H1 (cell line): ENCODE data around the gene AP3B2. TPM values are rescaled to one million over a fixed set of nuclear protein-coding genes. Genes with fewer than 3 reads are reported as not detected.
A peak's percentile ranks its signal among the peaks of the same experiment; 100 is the strongest.

ENCODE experiments used
- CTCF ChIA-PET: fragments of 300-600 bp; sonication (Branson Sonifier 250); formaldehyde crosslinking; loops from one replicate; lab custom pipeline; 2021; ENCODE audit not compliant: partially characterized antibody; lab: Charles Lee
- POLR2A ChIA-PET: fragments of 300-600 bp; sonication (Branson Sonifier 250); formaldehyde crosslinking; loops from one replicate; lab custom pipeline; 2021; ENCODE audit warnings: inconsistent platforms; ENCODE audit not compliant: partially characterized antibody; lab: Charles Lee
- DNase-seq, 2 experiments: peaks; one replicate each; pipeline versions ENCODE4 v3.0.0 to v3.0.0-alpha.2; 2010 to 2022; ENCODE audit warnings: low spot score in 2 of 2, low read depth in 1 of 2, mixed read lengths in 1 of 2
- FAIRE-seq: peaks from 2 replicates; lab custom pipeline; 2011; peaks lifted over from hg19 to GRCh38; lab: Jason Lieb, UNC
- H2AFZ ChIP-seq: 2 replicates; pipeline ENCODE4 v1.8.1; 2012; ENCODE audit warnings: low read length, inconsistent platforms
- H2AK5ac ChIP-seq: 2 replicates; pipeline ENCODE4 v1.6.1; 2013; ENCODE audit warnings: low read depth, low read length
- H2BK120ac ChIP-seq: replicated peaks from 2 replicates; pipeline ENCODE3; 2013; ENCODE audit warnings: low read depth, low read length, inconsistent platforms
- H2BK12ac ChIP-seq: 2 replicates; pipeline ENCODE4 v1.6.1; 2013; ENCODE audit warnings: low read depth, low read length
- H2BK15ac ChIP-seq: 2 replicates; pipeline ENCODE4 v1.6.1; 2013; ENCODE audit warnings: low read length
- H2BK20ac ChIP-seq: 2 replicates; pipeline ENCODE4 v1.6.1; 2013; ENCODE audit warnings: low read length
- H2BK5ac ChIP-seq: 2 replicates; pipeline ENCODE4 v1.6.1; 2013; ENCODE audit warnings: low read depth, low read length
- H3K14ac ChIP-seq: 2 replicates; pipeline ENCODE4 v1.6.1; 2013; ENCODE audit warnings: inconsistent platforms; ENCODE audit not compliant: insufficient read length
- H3K18ac ChIP-seq: 2 replicates; pipeline ENCODE4 v1.6.1; 2013; ENCODE audit warnings: low read length; ENCODE audit errors: extremely low read depth
- H3K23ac ChIP-seq: 2 replicates; pipeline ENCODE4 v1.6.1; 2013; ENCODE audit warnings: inconsistent platforms; ENCODE audit not compliant: insufficient read length
- H3K23me2 ChIP-seq: 2 replicates; pipeline ENCODE4 v1.6.1; 2013; ENCODE audit warnings: low read depth, low read length
- H3K27ac ChIP-seq: 2 replicates; pipeline ENCODE4 v1.6.1; 2011; ENCODE audit warnings: low read depth, low read length, inconsistent platforms
- H3K27me3 ChIP-seq, 4 experiments: replicated peaks in 1 of 4; 1 replicate in 1 of 4; 2 replicates in 3 of 4; pipeline versions ENCODE4 v1.6.1 to v1.8.1; 2011 to 2013; ENCODE audit warnings: low read length in 3 of 4, mild to moderate bottlenecking in 3 of 4, inconsistent platforms in 2 of 4, mixed read lengths in 2 of 4, moderate library complexity in 1 of 4; ENCODE audit not compliant: control insufficient read depth in 3 of 4, insufficient read depth in 3 of 4; ENCODE audit errors: extremely low read depth in 1 of 4
- H3K36me3 ChIP-seq, 4 experiments: 2 replicates each; pipeline versions ENCODE4 v1.6.1 to v1.8.1; 2011 to 2013; ENCODE audit warnings: mild to moderate bottlenecking in 4 of 4, low read length in 3 of 4, moderate library complexity in 2 of 4, control low read depth in 1 of 4, inconsistent platforms in 1 of 4; ENCODE audit not compliant: insufficient read depth in 4 of 4, control insufficient read depth in 2 of 4
- H3K4ac ChIP-seq: replicated peaks from 2 replicates; pipeline ENCODE3; 2013; ENCODE audit warnings: low read length, low read depth, mixed read lengths, inconsistent platforms; ENCODE audit not compliant: insufficient read length
- H3K4me1 ChIP-seq, 4 experiments: replicated peaks in 1 of 4; 1 replicate in 1 of 4; 2 replicates in 3 of 4; pipeline versions ENCODE4 v1.6.1 to v1.8.1; 2011 to 2013; ENCODE audit warnings: low read length in 3 of 4, inconsistent platforms in 2 of 4, mixed read lengths in 1 of 4; ENCODE audit not compliant: insufficient read depth in 4 of 4, control insufficient read depth in 3 of 4
- H3K4me2 ChIP-seq, 2 experiments: 2 replicates each; pipeline versions ENCODE4 v1.6.1 to v1.8.1; 2011 to 2013; ENCODE audit warnings: low read depth in 2 of 2, low read length in 2 of 2, control low read depth in 1 of 2, inconsistent platforms in 1 of 2, mild to moderate bottlenecking in 1 of 2; ENCODE audit not compliant: insufficient read depth in 1 of 2
- H3K4me3 ChIP-seq, 4 experiments: fragments of 200-600, 300-600 bp in 1 of 4; sonication (generic), shearing (Covaris generic), sonication (Bioruptor Twin) in 1 of 4; 2 replicates each; pipeline versions ENCODE4 v1.5.1 to v1.8.1; 2011 to 2016; ENCODE audit warnings: low read length in 4 of 4, low read depth in 3 of 4, control low read depth in 2 of 4, inconsistent platforms in 2 of 4, mild to moderate bottlenecking in 2 of 4, mixed read lengths in 1 of 4, moderate library complexity in 1 of 4; ENCODE audit not compliant: insufficient read depth in 2 of 4; ENCODE audit errors: extremely low read depth in 1 of 4
- H3K56ac ChIP-seq: replicated peaks from 2 replicates; pipeline ENCODE3; 2013; ENCODE audit warnings: low read depth, mild to moderate bottlenecking, mixed read lengths, low read length, inconsistent platforms; ENCODE audit not compliant: insufficient read length
- H3K79me1 ChIP-seq: 2 replicates; pipeline ENCODE4 v1.6.1; 2013; ENCODE audit warnings: low read depth, low read length, control low read depth
- H3K79me2 ChIP-seq, 2 experiments: 2 replicates each; pipeline versions ENCODE4 v1.6.1 to v1.8.1; 2012 to 2013; ENCODE audit warnings: low read length in 2 of 2, mild to moderate bottlenecking in 2 of 2, inconsistent platforms in 1 of 2; ENCODE audit not compliant: insufficient read depth in 2 of 2, control insufficient read depth in 1 of 2
- H3K9ac ChIP-seq, 4 experiments: replicated peaks in 1 of 4; 1 replicate in 1 of 4; 2 replicates in 3 of 4; pipeline versions ENCODE4 v1.6.1 to v1.8.1; 2011 to 2013; ENCODE audit warnings: low read depth in 3 of 4, low read length in 3 of 4, control low read depth in 2 of 4, mild to moderate bottlenecking in 2 of 4, moderate library complexity in 2 of 4, inconsistent platforms in 1 of 4; ENCODE audit errors: extremely low read depth in 1 of 4
- H3K9me3 ChIP-seq, 2 experiments: 2 replicates each; pipeline versions ENCODE4 v1.6.1 to v1.8.1; 2012 to 2013; ENCODE audit warnings: mild to moderate bottlenecking in 2 of 2, moderate library complexity in 2 of 2, control low read depth in 1 of 2, inconsistent platforms in 1 of 2, low read depth in 1 of 2, low read length in 1 of 2, mixed read lengths in 1 of 2; ENCODE audit not compliant: insufficient read depth in 2 of 2
- H4K20me1 ChIP-seq, 2 experiments: replicated peaks in 1 of 2; 2 replicates each; pipeline versions ENCODE3 to v1.8.1; 2011 to 2013; ENCODE audit warnings: inconsistent platforms in 2 of 2, low read length in 2 of 2, mild to moderate bottlenecking in 1 of 2; ENCODE audit not compliant: insufficient read depth in 2 of 2, control insufficient read depth in 1 of 2
- H4K5ac ChIP-seq: 2 replicates; pipeline ENCODE4 v1.6.1; 2013; ENCODE audit warnings: low read length, low read depth, mixed read lengths, inconsistent platforms; ENCODE audit not compliant: insufficient read length
- H4K8ac ChIP-seq: 2 replicates; pipeline ENCODE4 v1.8.0; 2013; ENCODE audit warnings: mild to moderate bottlenecking, moderate library complexity, low read length, inconsistent platforms; ENCODE audit not compliant: insufficient read depth; ENCODE audit errors: extremely low read depth
- H4K91ac ChIP-seq: replicated peaks from 2 replicates; pipeline ENCODE3; 2013; ENCODE audit warnings: low read length, mixed read lengths, inconsistent platforms; ENCODE audit not compliant: insufficient read length
- CBX8 ChIP-seq: fragments of 300-800, 300-1000 bp; sonication (generic); IDR thresholded peaks from 2 replicates; pipeline ENCODE4 v1.7.1; 2016; ENCODE audit warnings: low read depth, low read length, borderline replicate concordance
- GTF2F1 ChIP-seq: IDR thresholded peaks from 2 replicates; pipeline ENCODE4 v1.6.1; 2012; ENCODE audit warnings: low read depth, low read length, improper control_type of control experiment, borderline replicate concordance
- HDAC6 ChIP-seq: IDR thresholded peaks from one replicate; pipeline ENCODE4 v1.7.1; 2012; ENCODE audit warnings: low read depth, mild to moderate bottlenecking, inconsistent platforms, low read length, moderate library complexity
- JUN ChIP-seq: IDR thresholded peaks from 2 replicates; pipeline ENCODE4 v1.6.1; 2011; ENCODE audit warnings: low read depth, mild to moderate bottlenecking, improper control_type of control experiment, low read length
- KDM1A ChIP-seq: fragments of 200-600, 300-600 bp; sonication (generic); IDR thresholded peaks from 2 replicates; pipeline ENCODE4 v1.7.1; 2016; ENCODE audit warnings: mild to moderate bottlenecking, low read length, borderline replicate concordance
- PHF8 ChIP-seq: fragments of 200-600 bp; sonication (generic); conservative IDR thresholded peaks from 2 replicates; pipeline ENCODE4 v1.7.1; 2012; ENCODE audit warnings: low read depth, mild to moderate bottlenecking, inconsistent platforms, low read length, moderate library complexity
- RAD21 ChIP-seq, 2 experiments: IDR thresholded peaks in 1 of 2; conservative IDR thresholded peaks in 1 of 2; 2 replicates each; pipeline ENCODE4 v1.6.1; 2011; ENCODE audit warnings: low read depth in 2 of 2, low read length in 2 of 2, improper control_type of control experiment in 1 of 2, inconsistent platforms in 1 of 2, mild to moderate bottlenecking in 1 of 2, moderate library complexity in 1 of 2
- RFX5 ChIP-seq: IDR thresholded peaks from 2 replicates; pipeline ENCODE4 v1.6.1; 2011; ENCODE audit warnings: low read depth, low read length, improper control_type of control experiment, borderline replicate concordance
- SIX5 ChIP-seq: IDR thresholded peaks from 2 replicates; pipeline ENCODE4 v1.6.1; 2011; ENCODE audit warnings: mild to moderate bottlenecking, low read depth, low read length
- TCF12 ChIP-seq: IDR thresholded peaks from 2 replicates; pipeline ENCODE4 v1.6.1; 2011; ENCODE audit warnings: low read depth, mild to moderate bottlenecking, low read length
- WGBS, 2 experiments: shearing (Covaris generic) in 1 of 2; methylation state at CpG; one replicate each; pipeline versions ENCODE4 v1.1.6 to v1.1.7; 2013 to 2015; ENCODE audit warnings: low lambda C conversion rate in 2 of 2, mixed read lengths in 2 of 2, inconsistent platforms in 1 of 2, low coverage in 1 of 2, missing lambda C conversion rate in 1 of 2; ENCODE audit not compliant: insufficient replicate concordance in 2 of 2, insufficient coverage in 1 of 2, insufficient read length in 1 of 2; ENCODE audit errors: extremely low coverage in 1 of 2, missing lambda C conversion rate in 1 of 2; 5-methylcytosine and 5-hydroxymethylcytosine counted together
- polyA plus RNA-seq, 7 experiments: library from polyadenylated mRNA; depleted of rRNA in 3 of 7; stranded (reverse) in 5 of 7; unstranded in 2 of 7; fragments of >200 nt in 5 of 7; fragments of 200-250 nt in 2 of 7; gene quantifications; 1 replicate in 5 of 7; 2 replicates in 1 of 7; 4 replicates in 1 of 7; pipeline versions ENCODE4 v1.2.1 to v1.2.3, GENCODE V29; 2011 to 2013; ENCODE audit warnings: missing spikeins in 2 of 7, mixed read lengths in 2 of 7
- total RNA-seq: library from RNA; stranded (reverse); fragmentation: NEBNext Ultra II Directional; extraction: Animal tissue kit (Norgen Biotek cat#: 25700); gene quantifications from 2 replicates; pipeline ENCODE4 v1.2.1, GENCODE V29; 2021

AP3B2 gene
- total and polyA plus RNA-seq, 2 of the 8 experiments (the other 6 are each of a cell fraction or from before 2014, with no cell fraction given), result 21.8 to 25.7 TPM

DNA sequence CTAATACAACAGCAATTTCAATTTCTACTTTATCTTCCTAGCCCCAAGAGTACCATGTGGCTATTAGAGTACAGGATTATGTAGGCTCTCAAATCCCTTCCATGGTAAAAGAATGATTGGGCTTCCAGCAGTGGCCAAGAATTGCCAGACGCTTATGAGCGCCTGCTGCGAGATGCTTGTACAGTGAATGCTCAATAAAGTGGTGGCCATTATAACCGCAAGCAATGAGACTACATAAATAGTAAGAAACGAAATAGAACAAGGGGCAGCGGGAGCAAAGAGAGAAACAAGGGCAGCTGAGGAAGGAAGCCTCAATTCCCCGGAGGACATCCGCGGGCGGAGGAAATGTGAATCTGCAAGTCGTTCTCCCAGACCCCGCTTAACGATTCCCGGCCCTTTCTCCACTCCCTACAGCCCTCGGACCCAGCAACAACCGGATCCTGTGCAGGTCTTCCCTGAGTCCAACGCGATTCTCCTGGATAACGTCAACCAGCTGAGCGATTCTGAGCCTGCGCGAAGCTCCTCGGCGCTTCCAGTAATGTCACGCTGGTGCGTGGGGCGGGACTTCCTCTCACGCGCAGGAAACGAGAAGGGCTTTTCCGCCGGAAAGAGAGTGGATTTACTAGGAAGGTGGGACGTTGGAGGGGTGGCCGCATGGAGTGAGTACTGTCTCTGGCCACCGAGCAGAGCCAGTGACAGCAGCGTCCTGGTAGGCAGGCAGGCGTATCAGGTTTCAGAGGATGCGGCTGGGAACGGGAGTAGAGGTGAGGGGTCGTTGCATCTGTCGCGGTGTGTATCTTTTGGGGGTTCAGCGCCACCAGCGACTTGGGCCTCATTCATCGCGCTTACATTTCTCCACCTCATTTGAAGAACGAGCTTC, 40.5 kb upstream of the AP3B2 start:
- CTCF ChIA-PET, result interaction anchor here (0.6 to 2.4 kb wide), 12 partner anchors 8 to 263 kb away, joined by 3 to 8 read pairs (median 3); no protein-coding TSS in a partner anchor
- Histone ChIP-seq H3K79me1 (peaks cover 6% of the 10 kb centered on the region; the same call in 1 of the 2 replicates), H3K27me3 (no peaks in the 10 kb centered on the region), H3K9ac (peak overlapping the region; percentile 54 to 86 (median 72)), H2BK5ac (no peak overlapping the region; the same call in 1 of the 2 replicates), H2BK12ac (no peak overlapping the region), H2BK20ac (no peak overlapping the region), H4K20me1 (peaks cover 0 to 5% of the 10 kb centered on the region in 2 experiments), H3K9me3 (no peaks in the 10 kb centered on the region), H3K56ac (no peak overlapping the region), H4K8ac (peak overlapping the region; percentile 75; the same call in 1 of the 2 replicates), H2AFZ (peak overlapping the region; percentile 83), H4K91ac (no peak overlapping the region), H2AK5ac (no peak overlapping the region), H3K36me3 (peaks cover 0 to 10% (median 6%) of the 10 kb centered on the region in 4 experiments; a peak in 6 of 8 replicates), H3K23ac (no peak overlapping the region), H3K79me2 (peaks cover 4 to 29% of the 10 kb centered on the region in 2 experiments; a peak in 3 of 4 replicates), H4K5ac (peak overlapping the region; percentile 68), H3K18ac (peak overlapping the region; percentile 62; the same call in 1 of the 2 replicates), H3K14ac (no peak overlapping the region), H2BK15ac (no peak overlapping the region), H2BK120ac (no peak overlapping the region), H3K27ac (peak overlapping the region; percentile 49; the same call in 1 of the 2 replicates), H3K4me3 (peak overlapping the region; percentile 72 to 86 (median 83)), H3K4ac (no peak overlapping the region), H3K23me2 (peaks cover 6% of the 10 kb centered on the region; the same call in 1 of the 2 replicates), H3K4me1 (peaks cover 0 to 5% (median 2%) of the 10 kb centered on the region in 4 experiments; a peak in 3 of 7 replicates), H3K4me2 (peak overlapping the region; percentile 89)
- POLR2A ChIA-PET, result interaction anchor here (0.8 to 3.4 kb wide), 14 partner anchors 8 to 214 kb away, joined by 3 to 25 read pairs (median 4); partner anchors contain the start of genes AP3B2 and RPS17
- 0% methylated on average over 47 of the region's 47 CpGs; no CpG with 5 or more reads in 1 of the 2 experiments for WGBS, 2 experiments
- peak; percentile 77 to 82 for DNase-seq
- no peak for FAIRE-seq
- TF ChIP-seq SIX5, result 0 out of 2 replicates have a peak, but pooled peaks have one; percentile 5
- no peak for TF ChIP-seq KDM1A
- TF ChIP-seq GTF2F1, result no peak
- TF ChIP-seq TCF12, result no peak
- no peak for TF ChIP-seq JUN
- no peak for TF ChIP-seq RAD21 (IDR thresholded peaks at IDR 0.05 in 1 of 2, conservative IDR thresholded peaks at IDR 0.05 in 1 of 2; ENCODE audit: low read depth in 2 of 2, low read length in 2 of 2)
- TF ChIP-seq PHF8, result peak; percentile 66
- no peak for TF ChIP-seq CBX8
- no peak for TF ChIP-seq RFX5
- no peak for TF ChIP-seq HDAC6
